H9 (cell line): ENCODE measurements around the gene IRAG1. TPM values are rescaled to one million over a fixed set of nuclear protein-coding genes. Genes with fewer than 3 reads are reported as not detected.

Experiments used
- DNase-seq: peaks from one replicate; pipeline ENCODE4 v3.0.0-alpha.2; 2017
- H2AFZ ChIP-seq: one replicate; pipeline ENCODE4 v1.6.1; 2013; ENCODE audit warnings: mild to moderate bottlenecking, low read length, control low read depth, moderate library complexity
- H2AK5ac ChIP-seq: 2 replicates; pipeline ENCODE4 v1.6.1; 2013; ENCODE audit warnings: low read length, control low read depth, mixed read lengths; ENCODE audit not compliant: insufficient read length
- H2BK120ac ChIP-seq: one replicate; pipeline ENCODE4 v1.6.1; 2013; ENCODE audit warnings: low read depth, mild to moderate bottlenecking, low read length, control low read depth, inconsistent platforms; ENCODE audit not compliant: poor library complexity, severe bottlenecking
- H2BK12ac ChIP-seq: 2 replicates; pipeline ENCODE4 v1.6.1; 2013; ENCODE audit warnings: low read length, control low read depth, mixed read lengths, low read depth; ENCODE audit not compliant: insufficient read length
- H2BK15ac ChIP-seq: 2 replicates; pipeline ENCODE4 v1.6.1; 2013; ENCODE audit warnings: low read depth, low read length, control low read depth
- H2BK20ac ChIP-seq: one replicate; pipeline ENCODE4 v1.6.1; 2013; ENCODE audit warnings: low read depth, mild to moderate bottlenecking, low read length, control low read depth, inconsistent platforms; ENCODE audit not compliant: poor library complexity, severe bottlenecking
- H2BK5ac ChIP-seq: 2 replicates; pipeline ENCODE4 v1.6.1; 2013; ENCODE audit warnings: low read length, control low read depth, mixed read lengths; ENCODE audit not compliant: insufficient read length
- H3K14ac ChIP-seq: 2 replicates; pipeline ENCODE4 v1.6.1; 2013; ENCODE audit warnings: low read length, control low read depth; ENCODE audit not compliant: insufficient read depth
- H3K18ac ChIP-seq: 2 replicates; pipeline ENCODE4 v1.6.1; 2013; ENCODE audit warnings: low read depth, mild to moderate bottlenecking, mixed read lengths, low read length, control low read depth; ENCODE audit not compliant: insufficient read length
- H3K23ac ChIP-seq: 2 replicates; pipeline ENCODE4 v1.6.1; 2013; ENCODE audit warnings: low read length, control low read depth, mixed read lengths, low read depth; ENCODE audit not compliant: insufficient read length
- H3K23me2 ChIP-seq: 2 replicates; pipeline ENCODE4 v1.6.1; 2013; ENCODE audit warnings: low read depth, mild to moderate bottlenecking, mixed read lengths, low read length, control low read depth; ENCODE audit not compliant: insufficient read length, poor library complexity, severe bottlenecking
- H3K27ac ChIP-seq: 2 replicates; pipeline ENCODE4 v1.5.1; 2013; ENCODE audit warnings: low read length, control low read depth, mixed read lengths, low read depth; ENCODE audit not compliant: insufficient read length
- H3K27me3 ChIP-seq: 2 replicates; pipeline ENCODE4 v1.6.1; 2013; ENCODE audit warnings: low read length, control low read depth, inconsistent platforms; ENCODE audit not compliant: insufficient read depth
- H3K4ac ChIP-seq: 2 replicates; pipeline ENCODE4 v1.6.1; 2013; ENCODE audit warnings: low read depth, mild to moderate bottlenecking, control low read depth, inconsistent platforms, low read length, moderate library complexity
- H3K4me1 ChIP-seq: 2 replicates; pipeline ENCODE4 v1.6.1; 2013; ENCODE audit warnings: low read length, control low read depth, inconsistent platforms; ENCODE audit not compliant: insufficient read depth
- H3K4me2 ChIP-seq: 2 replicates; pipeline ENCODE4 v1.6.1; 2013; ENCODE audit warnings: low read length, control low read depth, mixed read lengths; ENCODE audit not compliant: insufficient read length, insufficient read depth
- H3K56ac ChIP-seq: 2 replicates; pipeline ENCODE4 v1.6.1; 2013; ENCODE audit warnings: low read depth, mild to moderate bottlenecking, mixed read lengths, low read length, control low read depth; ENCODE audit not compliant: insufficient read length
- H3K79me1 ChIP-seq: 2 replicates; pipeline ENCODE4 v1.6.1; 2013; ENCODE audit warnings: low read depth, mild to moderate bottlenecking, moderate library complexity, low read length, control low read depth, inconsistent platforms; ENCODE audit not compliant: insufficient read depth, poor library complexity, severe bottlenecking
- H3K79me2 ChIP-seq: 2 replicates; pipeline ENCODE4 v1.6.1; 2013; ENCODE audit warnings: low read length, control low read depth, inconsistent platforms; ENCODE audit not compliant: insufficient read depth
- H3K9ac ChIP-seq: 2 replicates; pipeline ENCODE4 v1.6.1; 2013; ENCODE audit warnings: low read length, control low read depth, mixed read lengths; ENCODE audit not compliant: insufficient read length; ENCODE audit errors: extremely low read depth
- H3K9me3 ChIP-seq: one replicate; pipeline ENCODE4 v1.6.1; 2013; ENCODE audit warnings: low read depth, low read length, inconsistent platforms; ENCODE audit not compliant: control insufficient read depth
- H3T11ph ChIP-seq: one replicate; pipeline ENCODE4 v1.6.1; 2013; ENCODE audit warnings: mild to moderate bottlenecking, low read length, control low read depth, inconsistent platforms
- H4K20me1 ChIP-seq: one replicate; pipeline ENCODE4 v1.6.1; 2013; ENCODE audit not compliant: control insufficient read depth, insufficient read length, insufficient read depth
- H4K5ac ChIP-seq: 2 replicates; pipeline ENCODE4 v1.6.1; 2013; ENCODE audit warnings: low read depth, mild to moderate bottlenecking, mixed read lengths, low read length, control low read depth; ENCODE audit not compliant: insufficient read length
- H4K8ac ChIP-seq: replicated peaks from 2 replicates; pipeline ENCODE4 v1.6.1; 2013; ENCODE audit warnings: low read length, control low read depth, mixed read lengths, low read depth; ENCODE audit not compliant: insufficient read length
- H4K91ac ChIP-seq: 2 replicates; pipeline ENCODE4 v1.6.1; 2013; ENCODE audit warnings: low read depth, mild to moderate bottlenecking, moderate library complexity, mixed read lengths, low read length, control low read depth; ENCODE audit not compliant: insufficient read length
- H3K27ac Mint-ChIP-seq, 3 experiments: 2 replicates in 2 of 3; 3 replicates in 1 of 3; pipeline ENCODE4 v1.8.0; 2020 to 2021; ENCODE audit warnings: mixed read lengths in 3 of 3, mild to moderate bottlenecking in 1 of 3, moderate library complexity in 1 of 3
- H3K27me3 Mint-ChIP-seq: 2 replicates; pipeline ENCODE4 v1.8.0; 2021; ENCODE audit warnings: low read depth, mild to moderate bottlenecking, moderate library complexity, mixed read lengths
- H3K36me3 Mint-ChIP-seq, 3 experiments: 2 replicates in 2 of 3; 3 replicates in 1 of 3; pipeline ENCODE4 v1.8.0; 2020 to 2021; ENCODE audit warnings: low read depth in 3 of 3, mixed read lengths in 3 of 3; ENCODE audit not compliant: insufficient read depth in 1 of 3
- H3K4me1 Mint-ChIP-seq, 2 experiments: 2 replicates each; pipeline ENCODE4 v1.8.0; 2020; ENCODE audit warnings: mixed read lengths in 2 of 2
- H3K4me3 Mint-ChIP-seq, 2 experiments: 2 replicates in 1 of 2; 3 replicates in 1 of 2; pipeline ENCODE4 v1.8.0; 2020 to 2021; ENCODE audit warnings: mild to moderate bottlenecking in 2 of 2, mixed read lengths in 2 of 2, moderate library complexity in 1 of 2
- H3K9me3 Mint-ChIP-seq, 2 experiments: 2 replicates in 1 of 2; 3 replicates in 1 of 2; pipeline ENCODE4 v1.8.0; 2020; ENCODE audit warnings: mild to moderate bottlenecking in 2 of 2, mixed read lengths in 2 of 2, moderate library complexity in 1 of 2
- CTCF ChIP-seq: fragments of 200-600 bp; sonication (generic); conservative IDR thresholded peaks from 3 replicates; pipeline ENCODE4 v1.8.0; 2021; ENCODE audit warnings: antibody characterized with exemption, mild to moderate bottlenecking
- WGBS: extraction: QIAGEN DNeasy Blood & Tissue Kit; methylation state at CpG from one replicate; pipeline ENCODE4 v1.1.7; 2013; ENCODE audit warnings: missing lambda C conversion rate, low lambda C conversion rate, mixed read lengths; ENCODE audit not compliant: insufficient read length; ENCODE audit errors: extremely low coverage; 5-methylcytosine and 5-hydroxymethylcytosine counted together
- total RNA-seq: library from RNA; stranded (reverse); gene quantifications from 2 replicates; pipeline ENCODE4 v1.2.1, GENCODE V29; 2021

Gene IRAG1
- total RNA-seq, 1 experiment from 2014 or later = 2.4 TPM

GRCh38 chr11:10670099-10670498, 23.5 kb downstream of the IRAG1 start:
- H3K27me3 ChIP-seq = no peaks in the 10 kb centered on the region
- no peak overlapping the region for H4K5ac ChIP-seq
- Mint-ChIP-seq H3K4me3 (no peak overlapping the region), H3K9me3 (no peaks in the 10 kb centered on the region), H3K27ac (no peak overlapping the region), H3K4me1 (peaks cover 3 to 5% of the 10 kb centered on the region in 2 experiments), H3K27me3 (no peaks in the 10 kb centered on the region), H3K36me3 (no peaks in the 10 kb centered on the region)
- H2BK20ac ChIP-seq = no peak overlapping the region
- no peaks in the 10 kb centered on the region for H3K9me3 ChIP-seq
- no peaks in the 10 kb centered on the region for H4K20me1 ChIP-seq
- no peak overlapping the region for H3K23ac ChIP-seq
- H3K23me2 ChIP-seq = no peaks in the 10 kb centered on the region
- H2AK5ac ChIP-seq = no peak overlapping the region
- H2BK12ac ChIP-seq = no peak overlapping the region
- H2BK120ac ChIP-seq = no peak overlapping the region
- WGBS = no CpG with 5 or more reads among the region's 4 CpGs
- H3K18ac ChIP-seq = no peak overlapping the region
- DNase-seq = no peak
- H2AFZ ChIP-seq = no peak overlapping the region
- H3K79me1 ChIP-seq = no peaks in the 10 kb centered on the region
- no peak overlapping the region for H3K56ac ChIP-seq
- H3K27ac ChIP-seq = no peak overlapping the region
- H3K4me2 ChIP-seq = no peak overlapping the region
- H3K14ac ChIP-seq = no peak overlapping the region
- H2BK15ac ChIP-seq = no peak overlapping the region
- H2BK5ac ChIP-seq = no peak overlapping the region
- H4K91ac ChIP-seq = no peak overlapping the region
- H3K4me1 ChIP-seq = peaks cover under 1% of the 10 kb centered on the region; the same call in 1 of the 2 replicates
- H3K4ac ChIP-seq = no peak overlapping the region
- no peak overlapping the region for H3T11ph ChIP-seq
- H4K8ac ChIP-seq = no peak overlapping the region
- H3K79me2 ChIP-seq = no peaks in the 10 kb centered on the region
- no peak overlapping the region for H3K9ac ChIP-seq
- no peak for TF ChIP-seq CTCF
